Measurements from ENCODE around the gene RPL11. TPM values are rescaled to one million over a fixed set of nuclear protein-coding genes. Genes with fewer than 3 reads are reported as not detected.

Gene RPL11
- total and polyA plus RNA-seq, 2 of the 8 experiments (the other 6 are each of a cell fraction or from before 2014, with no cell fraction given), result 1,192 to 1,426 TPM

GRCh38 chr1:23684415-23684814 is 7.2 kb upstream of the RPL11 start:
- Histone ChIP-seq H2BK20ac (ENCODE audit: low read length) (no peak overlapping the region), H2AK5ac (ENCODE audit: low read depth, low read length) (no peak overlapping the region), H2BK12ac (ENCODE audit: low read depth, low read length) (no peak overlapping the region), H3K79me2 (ENCODE audit: control insufficient read depth in 1 of 2, insufficient read depth in 2 of 2, low read length in 2 of 2) (no peaks in the 10 kb centered on the region), H3K23ac (ENCODE audit: insufficient read length) (no peak overlapping the region), H4K91ac (replicated peaks; ENCODE audit: insufficient read length, low read length) (no peak overlapping the region), H3K56ac (replicated peaks; ENCODE audit: insufficient read length, low read depth, low read length) (no peak overlapping the region), H4K5ac (ENCODE audit: insufficient read length, low read depth, low read length) (no peak overlapping the region), H3K4ac (replicated peaks; ENCODE audit: insufficient read length, low read depth, low read length) (no peak overlapping the region), H4K20me1 (replicated peaks in 1 of 2; ENCODE audit: control insufficient read depth in 1 of 2, insufficient read depth in 2 of 2, low read length in 2 of 2) (no peaks in the 10 kb centered on the region), H2BK5ac (ENCODE audit: low read depth, low read length) (no peak overlapping the region), H3K27me3 (replicated peaks in 1 of 4; ENCODE audit: control insufficient read depth in 3 of 4, extremely low read depth in 1 of 4, insufficient read depth in 3 of 4, low read length in 3 of 4) (no peaks in the 10 kb centered on the region; a peak in 1 of 7 replicates), H3K79me1 (ENCODE audit: low read depth, low read length) (no peaks in the 10 kb centered on the region), H2AFZ (ENCODE audit: low read length) (no peak overlapping the region), H4K8ac (ENCODE audit: extremely low read depth, insufficient read depth, low read length) (no peak overlapping the region), H2BK120ac (replicated peaks; ENCODE audit: low read depth, low read length) (no peak overlapping the region), H3K36me3 (ENCODE audit: control insufficient read depth in 2 of 4, insufficient read depth in 4 of 4, low read length in 3 of 4) (no peaks in the 10 kb centered on the region), H3K18ac (ENCODE audit: extremely low read depth, low read length) (no peak overlapping the region), H3K27ac (ENCODE audit: low read depth, low read length) (no peak overlapping the region), H3K9ac (replicated peaks in 1 of 4; ENCODE audit: extremely low read depth in 1 of 4, low read depth in 3 of 4, low read length in 3 of 4) (no peak overlapping the region), H3K23me2 (ENCODE audit: low read depth, low read length) (no peaks in the 10 kb centered on the region), H3K4me1 (replicated peaks in 1 of 4; ENCODE audit: control insufficient read depth in 3 of 4, insufficient read depth in 4 of 4, low read length in 3 of 4) (no peaks in the 10 kb centered on the region), H3K4me2 (ENCODE audit: insufficient read depth in 1 of 2, low read depth in 2 of 2, low read length in 2 of 2) (no peak overlapping the region), H3K4me3 (ENCODE audit: extremely low read depth in 1 of 4, insufficient read depth in 2 of 4, low read depth in 3 of 4, low read length in 4 of 4) (no peak overlapping the region), H3K14ac (ENCODE audit: insufficient read length) (no peak overlapping the region), H3K9me3 (ENCODE audit: insufficient read depth in 2 of 2, low read depth in 1 of 2, low read length in 1 of 2) (peaks cover 0 to 8% of the 10 kb centered on the region in 2 experiments; a peak in 1 of 4 replicates), H2BK15ac (ENCODE audit: low read length) (no peak overlapping the region)
- WGBS, 2 experiments (ENCODE audit: extremely low coverage in 1 of 2, insufficient coverage in 1 of 2, insufficient read length in 1 of 2, insufficient replicate concordance in 2 of 2, low coverage in 1 of 2, low lambda C conversion rate in 2 of 2, missing lambda C conversion rate in 1 of 2), result 71% methylated on average over 2 of the region's 2 CpGs; no CpG with 5 or more reads in 1 of the 2 experiments
- CTCF ChIA-PET (ENCODE audit: partially characterized antibody), result interaction anchor here (0.6 to 1.0 kb wide), 2 partner anchors 32 to 47 kb away, joined by 3 read pairs; no protein-coding TSS in a partner anchor
- POLR2A ChIA-PET (ENCODE audit: partially characterized antibody), result interaction anchor here (9.4 kb wide), 1 partner anchor 7 kb away, joined by 83 read pairs; the partner anchor contains the start of gene RPL11
- DNase-seq (ENCODE audit: low read depth in 1 of 2, low spot score in 2 of 2) (no peak), FAIRE-seq (no peak)
- no peak for TF ChIP-seq NRF1 (IDR thresholded peaks at IDR 0.05; ENCODE audit: low read depth, low read length)

Measured in H1 (cell line).